Endothelial cell of hepatic sinusoid (primary cell): ENCODE results near the gene NFYB.
"Not testable (repeated sequence)": the region's sequence is repeated elsewhere in the genome, so short reads cannot be mapped to it uniquely, and the experiment has no call there.

ENCODE experiments used
- in situ Hi-C: cut with HindIII; loops from 2 replicates; pipeline ENCODE4 v1.10.0; 2017; ENCODE audit warnings: low sequenced_read_pairs

The NFYB gene

GRCh38 chr12:104121001-104121400 lies 17.0 kb downstream of the NFYB start:
- in situ Hi-C loops: no loop called here

GRCh38 chr12:104115587-104115975 lies 22.4 kb downstream of the NFYB start:
- in situ Hi-C loops: no loop called here

- in situ Hi-C loops: not testable (repeated sequence)
These were observed 23.0 kb downstream of the NFYB start for GRCh38 chr12:104114834-104115586.

- in situ Hi-C loops: no loop called here
These were observed 28.4 kb downstream of the NFYB start for GRCh38 chr12:104109446-104110271.

- in situ Hi-C loops: no loop called here
These were observed 29.1 kb downstream of the NFYB start for GRCh38 chr12:104108755-104109445.

GRCh38 chr12:104106965-104107364 lies 31.0 kb downstream of the NFYB start:
- in situ Hi-C loops: no loop called here

- in situ Hi-C loops: no loop called here
These were observed 32.5 kb downstream of the NFYB start for GRCh38 chr12:104105461-104105860.

- in situ Hi-C loops: no loop called here
These were observed 40.1 kb downstream of the NFYB start for GRCh38 chr12:104097954-104098353.

GRCh38 chr12:104095289-104095688 lies 42.7 kb downstream of the NFYB start:
- in situ Hi-C loops: no loop called here

GRCh38 chr12:104094284-104094683 lies 43.7 kb downstream of the NFYB start:
- in situ Hi-C loops: loop anchor here (5.0 kb wide), 1 partner anchor 37 kb away; no protein-coding TSS in a partner anchor

- in situ Hi-C loops: loop anchor here (5.0 kb wide), 1 partner anchor 34 kb away; no protein-coding TSS in a partner anchor
These were observed 46.9 kb downstream of the NFYB start for GRCh38 chr12:104091136-104091535.

- in situ Hi-C loops: loop anchor here (5.0 kb wide), 1 partner anchor 33 kb away; no protein-coding TSS in a partner anchor
These were observed 47.3 kb downstream of the NFYB start for GRCh38 chr12:104090685-104091084.

GRCh38 chr12:104083769-104084475 lies 54.1 kb downstream of the NFYB start:
- in situ Hi-C loops: no loop called here

- in situ Hi-C loops: no loop called here
These were observed 57.2 kb downstream of the NFYB start for GRCh38 chr12:104080764-104081163.

- in situ Hi-C loops: no loop called here
These were observed 59.0 kb downstream of the NFYB start for GRCh38 chr12:104079024-104079423.

- in situ Hi-C loops: no loop called here
These were observed 64.3 kb downstream of the NFYB start for GRCh38 chr12:104073699-104074098.

GRCh38 chr12:104072099-104072498 lies 65.9 kb downstream of the NFYB start:
- in situ Hi-C loops: no loop called here
